Activated CD4-positive, alpha-beta T cell treated with anti-CD3 and anti-CD28 coated beads, Interleukin-2, amount 50 U/mL, for 48 hours (primary cell): ENCODE data around the gene RARRES2.
"Not testable (repeated sequence)": the region's sequence is repeated elsewhere in the genome, so short reads cannot be mapped to it uniquely, and the experiment has no call there.

Experiments used
- DNase-seq, 2 experiments: peaks; one replicate each; pipeline ENCODE4 v3.0.0-alpha.2; 2020

RARRES2 gene

GRCh38 chr7:150341263-150342120 is at the start of gene RARRES2:
TSS of gene RARRES2 (minus strand) at chr7:150341629. CDS start at chr7:150340609, 1,020 bp downstream.
- no peak for DNase-seq

- no peak for DNase-seq
These were observed 48.8 kb upstream of the RARRES2 start for GRCh38 chr7:150390205-150390604.

- DNase-seq: peak in 1 of 2 experiments; percentile 27
These were observed 48.0 kb upstream of the RARRES2 start for GRCh38 chr7:150389532-150389816.

DNA sequence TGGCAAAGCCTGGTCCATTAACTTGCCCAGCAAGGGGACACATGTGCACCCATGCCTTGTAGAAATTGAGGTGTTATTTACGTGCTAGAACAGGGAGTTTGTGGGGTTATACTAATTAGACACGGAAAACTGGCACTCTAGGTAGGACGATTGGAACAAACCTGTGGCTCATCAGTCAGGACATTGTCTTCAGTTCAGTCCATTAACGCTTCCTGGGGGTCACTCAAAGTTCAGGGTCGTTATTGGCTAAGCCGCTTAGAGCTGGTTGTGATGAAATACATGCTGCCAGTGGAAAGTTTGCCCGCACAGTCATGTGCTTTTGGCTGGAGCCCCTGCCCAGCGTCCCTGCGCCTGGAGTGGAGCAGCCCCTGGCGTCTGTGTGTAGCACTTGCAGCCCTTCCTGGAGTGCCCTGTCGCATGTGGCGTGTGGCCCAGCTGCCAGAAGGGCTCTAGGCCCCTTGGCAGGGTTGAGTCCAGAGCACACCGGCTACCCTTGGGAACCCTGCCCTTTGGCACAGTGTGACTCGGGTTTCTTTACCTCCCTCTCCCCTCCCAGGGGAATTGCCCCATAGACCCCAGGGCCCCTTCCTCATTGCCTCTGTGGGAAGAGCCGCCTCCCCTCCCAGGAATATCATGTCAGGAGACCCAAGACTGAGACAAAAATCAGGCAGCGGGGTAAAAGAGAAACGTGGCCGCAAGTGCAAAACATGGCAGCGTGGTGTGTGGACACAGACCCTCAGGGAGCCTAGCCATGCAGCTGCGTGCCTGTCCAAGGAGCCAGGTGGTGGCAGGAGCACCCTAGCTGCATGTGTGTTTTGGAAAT is 47.5 kb upstream of the RARRES2 start:
- no peak for DNase-seq

GRCh38 chr7:150388306-150388705 is 46.9 kb upstream of the RARRES2 start:
- DNase-seq: no peak

DNA sequence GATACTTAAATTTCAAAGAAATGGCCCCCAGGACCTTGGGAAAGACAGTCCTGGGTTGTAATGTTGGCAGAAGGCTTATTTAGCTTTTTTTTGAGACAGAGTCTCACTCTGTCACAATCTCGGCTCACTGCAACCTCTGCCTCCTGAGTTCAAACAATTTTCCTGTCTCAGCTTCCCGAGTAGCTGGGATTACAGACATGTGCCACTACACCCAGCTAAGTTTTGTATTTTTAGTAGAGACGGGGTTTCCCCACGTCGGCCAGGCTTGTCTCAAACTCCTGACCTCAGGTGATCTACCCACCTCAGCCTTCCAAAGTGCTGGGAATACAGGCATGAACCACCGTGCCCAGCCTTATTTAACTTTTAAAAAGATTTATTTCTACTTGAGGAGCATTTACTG is 44.5 kb upstream of the RARRES2 start:
- DNase-seq: not testable (repeated sequence)

- DNase-seq: no peak
These were observed 43.9 kb upstream of the RARRES2 start for GRCh38 chr7:150385302-150385723.

GRCh38 chr7:150384406-150385301 is 43.2 kb upstream of the RARRES2 start:
- no peak for DNase-seq

- DNase-seq: no peak
These were observed 42.4 kb upstream of the RARRES2 start for GRCh38 chr7:150383710-150384397.

DNA sequence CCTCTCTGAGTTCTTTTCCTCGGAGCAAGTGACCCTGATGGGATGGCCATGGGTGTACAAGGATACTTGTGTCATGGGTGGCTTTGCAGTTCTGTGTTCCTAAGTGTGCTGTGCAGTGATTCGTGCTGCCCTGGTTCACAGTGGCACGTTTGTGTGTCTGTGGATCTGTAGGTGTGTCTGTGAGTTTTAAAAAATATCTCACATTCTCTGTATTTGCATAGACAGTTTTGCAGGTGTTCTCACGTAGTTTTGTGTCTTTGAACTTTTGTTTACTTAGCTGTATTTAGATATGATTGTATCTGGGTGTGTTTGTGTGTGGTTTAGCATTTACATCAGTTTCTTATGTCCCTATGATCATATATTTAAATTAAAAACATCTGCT is 41.4 kb upstream of the RARRES2 start:
- no peak for DNase-seq

DNA sequence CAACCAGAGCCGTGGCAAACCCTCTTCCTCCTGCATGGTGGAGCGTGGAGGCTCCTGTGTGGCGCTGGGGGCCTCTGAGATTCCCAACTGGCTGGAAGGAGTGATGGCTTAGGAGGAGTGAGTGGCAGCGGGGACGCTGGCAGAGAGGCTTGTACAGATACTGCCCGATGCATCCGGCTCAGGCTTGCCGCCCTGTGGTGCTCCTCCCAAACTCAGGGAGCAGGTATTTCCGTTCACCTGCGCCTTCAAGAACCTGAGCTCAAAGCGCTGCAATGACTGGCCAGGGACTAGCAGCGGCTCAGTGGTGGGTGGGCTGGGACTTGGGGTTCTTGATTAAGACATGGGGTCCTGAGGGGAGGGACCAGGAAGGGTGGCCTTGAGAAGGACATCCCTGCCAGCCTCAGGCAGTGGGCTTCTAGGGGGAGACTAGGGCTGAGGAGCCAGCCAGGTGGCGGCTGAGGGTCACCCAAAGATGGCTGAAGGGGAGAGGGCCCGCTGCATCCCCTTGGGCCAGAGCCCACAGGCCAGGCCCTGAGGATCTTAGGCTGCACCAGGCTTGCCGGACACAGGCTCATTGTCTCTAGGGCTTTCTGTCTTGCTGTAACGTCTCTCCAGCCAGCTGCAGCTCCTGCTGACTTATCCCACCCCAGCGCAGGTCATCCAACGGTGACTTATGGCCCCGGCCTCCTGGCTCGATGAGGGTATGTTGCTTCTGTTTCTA is 40.9 kb upstream of the RARRES2 start:
- no peak for DNase-seq

DNA sequence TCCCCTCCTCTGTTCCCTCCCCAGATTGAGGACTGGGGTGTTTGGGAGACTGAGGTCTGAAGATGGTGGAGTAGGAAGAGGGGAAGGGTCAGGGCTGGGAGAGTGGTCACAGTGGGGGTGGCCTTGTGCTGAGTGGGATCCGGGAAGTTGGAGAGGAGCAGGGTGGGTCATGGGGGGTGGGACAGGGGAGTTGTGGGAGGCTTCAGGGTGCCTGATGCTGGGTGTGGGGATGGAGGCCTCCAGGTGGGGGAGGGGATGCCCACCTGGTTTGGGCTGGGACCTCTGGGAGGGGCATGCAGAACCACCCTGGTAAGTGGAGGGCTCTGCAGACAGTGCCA is 40.3 kb upstream of the RARRES2 start:
- no peak for DNase-seq

- no peak for DNase-seq
These were observed 39.7 kb upstream of the RARRES2 start for GRCh38 chr7:150381096-150381495.

DNA sequence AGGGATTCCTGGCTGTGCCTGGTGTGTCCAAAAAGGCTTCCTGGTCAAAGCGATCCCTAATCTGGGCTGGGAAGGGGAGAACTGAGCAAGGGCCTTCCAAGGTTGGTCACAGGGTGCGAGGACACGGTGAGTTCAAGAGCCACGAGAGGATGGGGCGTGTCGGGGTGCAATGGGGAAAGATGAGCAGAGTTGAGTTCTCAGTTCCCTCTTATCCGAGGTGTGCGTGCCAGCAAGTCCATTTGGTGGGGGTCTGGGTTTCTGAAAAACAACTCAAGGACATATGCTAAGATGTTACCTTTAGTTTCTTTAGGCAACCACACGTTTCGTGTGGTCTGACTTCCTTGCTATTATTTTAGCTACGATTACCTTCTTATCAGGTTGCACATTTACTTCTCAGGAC is 39.0 kb upstream of the RARRES2 start:
- DNase-seq: no peak

DNA sequence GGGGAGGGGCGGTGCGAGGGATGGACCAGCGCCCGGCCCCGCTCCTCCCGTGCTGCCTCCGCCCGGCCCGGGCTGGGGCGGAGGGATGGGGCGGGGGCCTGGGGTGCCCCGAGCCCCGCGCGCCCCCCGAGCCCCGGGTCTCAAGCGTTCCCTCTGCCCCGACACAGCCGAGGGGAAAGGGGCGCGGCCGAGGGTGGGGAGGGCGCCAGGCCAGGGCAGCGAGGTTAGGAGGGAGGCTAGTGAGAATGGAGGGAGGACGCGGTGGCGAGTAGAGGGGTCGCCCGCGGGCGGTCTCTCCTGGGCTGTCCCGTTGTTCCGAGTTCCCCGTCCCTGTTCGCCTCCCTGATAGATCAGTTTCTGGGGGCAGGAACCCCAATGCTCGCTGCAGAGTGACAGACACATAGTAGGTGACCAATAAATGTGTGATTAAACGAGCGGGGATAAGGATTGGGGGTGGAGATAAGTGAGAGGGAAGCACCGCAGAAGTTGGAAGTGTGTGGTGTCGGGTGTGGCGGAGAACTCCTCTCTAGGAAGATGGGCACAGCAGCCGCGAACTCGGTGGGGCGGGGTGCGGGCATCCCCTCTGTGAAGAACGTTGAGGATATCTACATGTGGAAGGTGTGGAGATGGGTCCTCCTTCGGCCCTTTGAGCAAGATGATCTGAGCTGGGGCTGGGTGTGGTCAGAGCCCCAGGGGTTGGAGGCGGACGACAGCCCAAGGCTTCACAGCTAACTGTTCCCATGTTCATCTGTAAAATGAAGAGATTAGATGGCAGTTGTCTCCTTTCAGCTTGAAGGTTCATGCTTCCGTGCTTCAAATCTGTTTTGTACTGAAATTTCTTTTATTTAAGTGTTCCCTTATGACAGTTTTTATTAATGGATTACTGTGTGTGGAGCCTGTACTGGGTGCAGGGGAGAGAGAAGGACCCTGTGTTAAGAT is 38.3 kb upstream of the RARRES2 start:
- peak; percentile 30 to 31 for DNase-seq

GRCh38 chr7:150378853-150379440 is 37.5 kb upstream of the RARRES2 start, which contains the start of gene ZNF775:
TSS of gene ZNF775 (plus strand) at chr7:150379330. CDS start at chr7:150388471, 9,141 bp downstream.
- peak; percentile 89 to 92 for DNase-seq

GRCh38 chr7:150378115-150378852 is 36.9 kb upstream of the RARRES2 start:
- DNase-seq: peak; percentile 34 to 43

GRCh38 chr7:150377635-150378034 is 36.2 kb upstream of the RARRES2 start:
- no peak for DNase-seq

DNA sequence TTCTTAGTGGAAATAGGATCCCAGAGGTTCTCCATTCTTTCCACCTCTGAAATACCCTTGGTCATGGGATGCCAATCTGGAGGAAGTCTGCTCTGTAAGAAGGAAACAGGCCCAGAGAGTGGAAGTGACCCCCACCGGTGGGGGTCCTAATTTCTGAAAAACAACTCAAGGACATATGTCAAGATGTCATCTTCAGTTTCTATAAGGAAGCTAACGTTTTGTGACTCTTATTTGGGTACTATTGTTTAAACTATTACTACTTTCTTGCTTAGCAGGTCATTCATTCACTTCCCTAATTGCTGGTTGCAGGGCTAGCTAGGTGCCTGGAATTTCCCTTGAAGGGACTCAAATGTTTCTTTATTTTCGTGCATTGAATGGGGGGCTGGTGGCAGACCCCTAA is 35.8 kb upstream of the RARRES2 start:
- no peak for DNase-seq
